HepG2 (cell line): Measurements from ENCODE around the gene TFEB. TPM values are rescaled to one million over a fixed set of nuclear protein-coding genes. Genes with fewer than 3 reads are reported as not detected.

Experiments
- CCDC6 ChIP-seq: sonication (generic); formaldehyde crosslinking; IDR thresholded peaks from 2 replicates; pipeline ENCODE4 v1.8.1; 2022; ENCODE audit warnings: mild to moderate bottlenecking, missing genetic modification reagents, moderate library complexity
- DNMT1 ChIP-seq: sonication (generic); formaldehyde crosslinking; IDR thresholded peaks from 2 replicates; pipeline ENCODE4 v1.5.1; 2020; ENCODE audit warnings: mild to moderate bottlenecking, missing genetic modification reagents
- FOXK2 ChIP-seq: fragments of 450-650 bp; IDR thresholded peaks from 2 replicates; pipeline ENCODE4 v1.6.1; 2016
- FOXP1 ChIP-seq, 2 experiments: fragments of 450-650 bp in 1 of 2; IDR thresholded peaks; 2 replicates each; pipeline ENCODE4 v1.6.1; 2017 to 2018; ENCODE audit warnings: antibody characterized with exemption in 1 of 2
- HNRNPLL ChIP-seq: fragments of 200-400 bp; formaldehyde crosslinking; IDR thresholded peaks from 2 replicates; pipeline ENCODE4 v1.6.1; 2017; ENCODE audit warnings: mild to moderate bottlenecking, low read depth, low read length; ENCODE audit not compliant: poor library complexity, severe bottlenecking
- KAT2B ChIP-seq: fragments of 150-350 bp; IDR thresholded peaks from 2 replicates; pipeline ENCODE4 v1.6.1; 2014; ENCODE audit warnings: low read depth, low read length, borderline replicate concordance
- MTERF4 ChIP-seq: sonication (generic); formaldehyde crosslinking; IDR thresholded peaks from 2 replicates; pipeline ENCODE4 v1.8.0; 2023; ENCODE audit warnings: mild to moderate bottlenecking, missing genetic modification reagents
- PPARG ChIP-seq: conservative IDR thresholded peaks from 2 replicates; pipeline ENCODE4 v1.6.1; 2016; ENCODE audit warnings: missing biosample characterization, missing genetic modification reagents
- PRPF4 ChIP-seq: fragments of 200-400 bp; formaldehyde crosslinking; IDR thresholded peaks from 2 replicates; pipeline ENCODE4 v1.6.1; 2016; ENCODE audit warnings: low read length, low read depth; ENCODE audit not compliant: poor library complexity, severe bottlenecking
- SNAPC4 ChIP-seq: sonication (generic); formaldehyde crosslinking; IDR thresholded peaks from 2 replicates; pipeline ENCODE4 v1.4.0; 2020; ENCODE audit warnings: mild to moderate bottlenecking, missing genetic modification reagents
- TRAFD1 ChIP-seq: sonication (generic); formaldehyde crosslinking; IDR thresholded peaks from 2 replicates; pipeline ENCODE4 v1.5.1; 2020; ENCODE audit warnings: missing genetic modification reagents, mild to moderate bottlenecking, borderline replicate concordance
- ZBTB8A ChIP-seq: sonication (generic); formaldehyde crosslinking; IDR thresholded peaks from 2 replicates; pipeline ENCODE4 v1.4.0; 2020; ENCODE audit warnings: mild to moderate bottlenecking, low read depth, missing genetic modification reagents, borderline replicate concordance
- ZNF230 ChIP-seq: sonication (generic); formaldehyde crosslinking; IDR thresholded peaks from 2 replicates; pipeline ENCODE4 v1.4.0; 2020; ENCODE audit warnings: mild to moderate bottlenecking, missing genetic modification reagents
- ZNF235 ChIP-seq: sonication (generic); formaldehyde crosslinking; IDR thresholded peaks from 2 replicates; pipeline ENCODE4 v1.8.1; 2023; ENCODE audit warnings: mild to moderate bottlenecking, missing genetic modification reagents, borderline replicate concordance
- ZNF383 ChIP-seq: sonication (generic); formaldehyde crosslinking; IDR thresholded peaks from 2 replicates; pipeline ENCODE4 v1.4.0; 2020; ENCODE audit warnings: missing genetic modification reagents, mild to moderate bottlenecking, borderline replicate concordance
- ZNF460 ChIP-seq: sonication (generic); formaldehyde crosslinking; IDR thresholded peaks from 2 replicates; pipeline ENCODE4 v1.5.1; 2020; ENCODE audit warnings: missing genetic modification reagents, mild to moderate bottlenecking, borderline replicate concordance
- ZNF550 ChIP-seq: sonication (generic); formaldehyde crosslinking; IDR thresholded peaks from 2 replicates; pipeline ENCODE4 v1.4.0; 2020; ENCODE audit warnings: mild to moderate bottlenecking, missing genetic modification reagents, borderline replicate concordance
- ZNF713 ChIP-seq: sonication (generic); formaldehyde crosslinking; IDR thresholded peaks from 2 replicates; pipeline ENCODE4 v1.4.0; 2020; ENCODE audit warnings: mild to moderate bottlenecking, missing genetic modification reagents
- ZNF720 ChIP-seq: sonication (generic); formaldehyde crosslinking; IDR thresholded peaks from 2 replicates; pipeline ENCODE4 v1.4.0; 2020; ENCODE audit warnings: missing genetic modification reagents
- ZNF724P ChIP-seq: sonication (generic); formaldehyde crosslinking; IDR thresholded peaks from 2 replicates; pipeline ENCODE4 v1.8.0; 2022; ENCODE audit warnings: missing genetic modification reagents, borderline replicate concordance
- ZNF792 ChIP-seq: IDR thresholded peaks from 2 replicates; pipeline ENCODE4 v1.6.1; 2016
- ZZZ3 ChIP-seq: sonication (generic); formaldehyde crosslinking; IDR thresholded peaks from 2 replicates; pipeline ENCODE4 v1.4.0; 2020; ENCODE audit warnings: missing genetic modification reagents, mild to moderate bottlenecking, borderline replicate concordance
- polyA plus RNA-seq, 8 experiments: library from polyadenylated mRNA; depleted of rRNA in 3 of 8; stranded (reverse) in 7 of 8; unstranded in 1 of 8; fragments of >200 nt; fragmentation: Illumina TruSeq in 4 of 8; extraction: Trizol in 4 of 8; gene quantifications; 2 replicates each; pipeline versions ENCODE4 v1.2.1 to v1.2.3, GENCODE V29; 2011 to 2016; ENCODE audit warnings: low read depth in 4 of 8, missing spikeins in 1 of 8, mixed read lengths in 1 of 8; ENCODE audit not compliant: insufficient read depth in 1 of 8
- total RNA-seq, 5 experiments: library from RNA; depleted of rRNA; stranded (reverse); fragments of >200 nt; fragmentation: Illumina TruSeq; extraction: Trizol; gene quantifications; 2 replicates each; pipeline ENCODE4 v1.2.3, GENCODE V29; 2016; ENCODE audit warnings: low read depth in 1 of 5

The TFEB gene
- total and polyA plus RNA-seq, 2 of the 13 experiments (the other 11 are each of a cell fraction or from before 2014, with no cell fraction given) = 13.3 to 18.7 TPM

- TF ChIP-seq ZNF550 (CRISPR knock-in tag) = no peak
- TF ChIP-seq MTERF4 = no peak
- TF ChIP-seq HNRNPLL = peak; percentile 40
- no peak for TF ChIP-seq ZNF720 (CRISPR knock-in tag)
- 0 out of 2 replicates have a peak, but pooled peaks have one; percentile 65 for TF ChIP-seq ZNF724P (CRISPR knock-in tag)
- TF ChIP-seq PRPF4 = no peak
- TF ChIP-seq DNMT1 (CRISPR knock-in tag) = no peak
- 0 out of 2 replicates have a peak, but pooled peaks have one; percentile 37 for TF ChIP-seq CCDC6 (CRISPR knock-in tag)
- peak; percentile 43; the same call in 1 of the 2 replicates for TF ChIP-seq FOXK2
- TF ChIP-seq ZZZ3 (CRISPR knock-in tag) = no peak
- peak; percentile 57; the same call in 1 of the 2 replicates for TF ChIP-seq ZNF792 (CRISPR knock-in tag)
- no peak for TF ChIP-seq ZNF230 (CRISPR knock-in tag)
- TF ChIP-seq ZNF460 (CRISPR knock-in tag) = peak; percentile 66; the same call in 1 of the 2 replicates
- peak; percentile 54; the same call in 1 of the 2 replicates for TF ChIP-seq SNAPC4 (CRISPR knock-in tag)
- no peak for TF ChIP-seq ZNF235 (CRISPR knock-in tag)
- no peak for TF ChIP-seq KAT2B
- TF ChIP-seq ZNF383 (CRISPR knock-in tag) = no peak
- TF ChIP-seq FOXP1 (IDR thresholded peaks at IDR 0.05) = 0 out of 2 replicates have a peak, but pooled peaks have one; percentile 36
- peak; percentile 76; the same call in 1 of the 2 replicates for TF ChIP-seq FOXP1 (CRISPR knock-in tag; IDR thresholded peaks at IDR 0.05)
- no peak for TF ChIP-seq TRAFD1 (CRISPR knock-in tag)
- no peak; the same call in 1 of the 2 replicates for TF ChIP-seq ZBTB8A (CRISPR knock-in tag)
- TF ChIP-seq PPARG (CRISPR knock-in tag) = peak; percentile 70; the same call in 1 of the 2 replicates
- TF ChIP-seq ZNF713 (CRISPR knock-in tag) = no peak
Observed at GRCh38 chr6:41747256-41748101, 12.1 kb upstream of the TFEB start, which contains the start of gene PGC (continued).
